ENCODE measurements around the gene SPON2.

Gene SPON2

DNA sequence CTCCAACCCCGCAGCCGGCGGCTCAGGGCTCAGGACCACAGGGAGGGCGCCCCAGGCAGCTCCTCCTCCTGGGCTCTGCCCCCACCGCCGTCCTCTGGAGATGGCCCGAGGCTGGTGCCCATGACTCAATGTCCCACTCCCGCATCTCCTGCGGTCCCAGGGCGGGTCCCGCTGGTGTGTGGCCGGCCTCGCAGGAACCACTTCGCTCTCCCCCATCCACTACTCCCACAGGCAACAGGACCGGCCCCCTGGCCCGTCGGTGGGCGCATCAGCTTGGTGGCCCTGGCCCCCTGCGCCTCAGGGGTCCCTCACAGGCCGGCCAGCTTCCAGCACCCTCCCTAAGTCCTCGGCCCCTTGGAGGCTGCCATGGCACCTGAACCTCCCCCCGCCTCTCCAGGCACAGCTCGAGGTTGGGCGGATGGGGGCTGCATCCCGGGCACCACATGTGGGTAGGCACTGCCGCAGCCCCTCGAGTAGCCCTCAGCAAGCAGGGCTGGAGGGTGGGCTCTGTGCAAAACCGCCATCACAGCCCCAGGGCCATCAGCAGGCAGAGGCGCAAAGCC lies 22.8 kb upstream of the SPON2 start:
- no peak for DNase-seq (ENCODE audit: low spot score)

DNA sequence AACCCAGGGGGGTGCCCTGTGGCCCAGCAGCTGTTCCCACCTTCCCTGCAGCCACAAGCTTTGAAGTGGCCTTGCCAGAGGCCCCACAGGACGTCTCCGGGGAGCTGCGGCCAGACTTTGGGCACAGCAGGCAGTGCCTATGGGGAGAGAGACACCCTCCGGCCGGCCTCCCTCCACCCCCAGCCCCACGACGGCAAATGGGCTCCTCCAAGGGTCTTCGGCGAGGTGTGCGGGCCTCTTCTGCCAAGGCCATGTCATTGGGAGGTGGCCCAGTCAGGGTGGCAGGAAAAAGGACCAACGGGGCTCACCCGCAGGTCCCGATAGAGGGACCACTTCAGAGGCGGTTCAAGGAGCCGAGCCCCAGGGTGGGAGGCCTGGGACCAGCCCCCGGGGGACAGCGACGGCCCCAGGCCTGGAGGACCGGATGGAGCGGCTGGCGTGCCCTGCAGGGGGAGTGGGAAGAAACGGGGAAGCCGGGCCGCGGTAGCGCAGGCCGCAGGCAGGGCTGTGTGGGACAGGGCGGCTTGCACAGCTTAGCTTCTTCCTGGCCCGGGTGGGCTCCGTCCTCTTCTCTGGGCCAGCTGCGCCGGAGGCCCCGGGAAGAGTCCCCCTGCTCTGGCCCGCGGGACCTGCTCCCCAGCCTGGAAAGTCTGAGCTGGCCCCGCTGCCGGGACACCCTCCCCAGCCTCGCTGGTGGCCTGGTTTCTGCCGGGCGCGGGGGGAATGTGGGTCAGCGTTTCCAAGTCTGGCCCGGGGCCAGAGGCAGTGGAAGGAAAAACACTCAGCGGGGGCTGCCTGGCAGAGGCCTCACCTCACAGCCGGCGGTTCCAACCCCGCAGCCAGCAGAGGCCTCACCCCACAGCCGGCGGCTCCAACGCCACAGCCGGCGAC lies 21.9 kb upstream of the SPON2 start:
- DNase-seq (ENCODE audit: low spot score) = no peak

DNA sequence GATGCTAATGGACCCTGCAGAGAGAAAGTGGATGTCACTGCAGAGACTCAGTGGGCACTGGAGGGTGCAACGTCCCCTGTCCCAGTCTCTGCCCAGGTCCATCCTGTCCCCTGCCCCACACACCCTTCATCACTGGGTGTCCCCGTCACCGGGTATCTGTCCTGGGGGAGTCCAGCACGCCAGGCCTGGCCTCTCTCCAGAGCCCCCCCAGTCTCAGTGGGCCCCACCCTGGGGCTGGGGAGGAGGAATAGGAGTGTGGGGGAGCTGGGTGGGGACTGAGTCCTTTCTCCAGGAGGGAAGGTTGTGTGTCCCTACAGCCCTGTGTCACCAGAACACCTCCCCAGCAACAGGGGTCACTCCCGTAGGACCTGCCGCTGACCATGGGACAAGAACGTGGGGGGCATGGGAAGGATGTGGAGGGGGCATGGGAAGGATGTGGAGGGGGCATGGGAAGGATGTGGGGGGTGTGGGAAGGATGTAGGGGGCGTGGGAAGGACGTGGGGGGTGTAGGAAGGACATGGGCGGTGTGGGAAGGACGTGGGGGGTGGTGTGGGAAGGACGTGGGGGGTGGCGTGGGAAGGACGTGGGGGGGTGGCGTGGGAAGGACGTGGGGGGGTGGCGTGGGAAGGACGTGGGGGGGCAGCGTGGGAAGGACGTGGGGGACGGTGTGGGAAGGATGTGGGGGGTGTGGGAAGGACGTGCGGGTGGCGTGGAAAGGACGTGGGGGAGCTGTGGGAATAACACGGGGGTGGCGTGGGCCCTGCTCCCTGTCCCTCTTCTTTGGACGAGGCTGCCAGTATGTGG lies 21.0 kb upstream of the SPON2 start:
- DNase-seq (ENCODE audit: low spot score) = no peak

DNA sequence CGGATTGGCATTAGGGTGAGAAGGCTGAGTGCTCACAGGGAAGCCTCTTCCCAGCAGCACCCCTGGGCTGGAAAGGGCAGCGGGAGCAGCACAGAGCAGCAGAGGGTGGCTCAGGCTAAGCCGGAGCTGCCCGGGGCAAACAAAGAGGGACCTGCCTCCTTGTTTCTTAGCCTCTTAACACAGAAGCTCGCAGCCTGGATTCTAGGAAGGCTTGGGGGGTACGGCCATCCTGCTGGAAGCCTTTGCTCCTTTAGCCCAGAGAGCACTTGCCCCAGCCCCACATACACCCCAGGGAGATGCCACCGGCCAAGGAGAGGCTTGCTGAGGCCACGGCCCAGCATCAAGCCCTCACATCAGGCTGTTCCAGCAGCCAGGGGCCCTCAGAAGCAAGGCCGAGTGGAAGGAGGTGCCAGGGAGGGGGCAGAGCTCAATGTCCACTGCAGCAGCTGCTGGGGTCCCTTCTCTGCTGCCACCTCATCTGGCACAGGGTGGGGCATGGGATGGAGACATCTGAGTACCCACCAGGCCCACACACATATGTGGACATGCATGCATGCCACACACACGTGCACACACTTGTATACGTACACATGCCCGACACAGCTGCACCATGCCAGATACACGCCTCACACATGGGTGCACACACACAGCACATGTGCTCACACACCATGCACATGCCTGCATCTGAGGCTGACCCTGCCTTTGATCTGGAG lies 20.3 kb upstream of the SPON2 start:
- no peak for DNase-seq (ENCODE audit: low spot score)

DNA sequence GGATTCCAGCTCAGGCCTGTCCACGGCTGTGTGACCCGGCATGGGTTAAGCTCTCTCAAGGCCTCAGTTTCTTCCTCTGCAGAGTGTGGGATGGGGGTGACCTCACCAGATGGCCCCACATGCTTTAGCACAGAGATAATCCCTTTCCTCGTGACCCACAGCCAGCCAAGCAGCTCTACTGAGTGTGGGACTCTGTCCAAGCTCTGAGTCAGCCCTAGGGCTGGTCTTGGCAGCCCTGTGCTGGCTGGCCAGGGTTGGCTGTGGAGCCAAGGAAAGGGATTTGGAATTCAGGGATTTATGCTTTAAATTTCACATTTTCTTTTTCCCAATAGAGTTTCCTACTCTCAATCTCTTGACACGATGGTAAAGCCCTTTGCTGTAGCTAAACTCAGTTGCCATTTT lies 19.7 kb upstream of the SPON2 start:
- no peak for DNase-seq (ENCODE audit: low spot score)

DNA sequence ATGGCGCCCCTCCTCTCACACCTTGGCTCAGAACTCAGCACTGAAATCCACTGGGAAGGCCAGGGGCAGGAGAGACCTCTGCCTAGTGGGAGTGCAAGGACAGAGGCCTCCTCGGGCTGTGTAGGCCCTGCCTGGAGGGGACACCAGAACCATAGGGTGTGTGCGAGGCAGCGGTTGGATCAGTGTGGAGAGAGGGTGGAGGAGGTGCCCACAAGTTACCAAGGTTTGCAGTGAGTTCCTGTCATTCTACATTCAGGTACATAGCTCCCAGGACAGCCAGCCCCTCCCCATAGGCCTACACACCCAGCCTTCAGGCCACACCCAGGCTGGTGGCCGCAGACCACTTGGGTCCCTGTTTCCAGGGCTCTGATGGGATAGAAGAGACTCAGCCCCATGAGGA lies 19.2 kb upstream of the SPON2 start:
- DNase-seq (ENCODE audit: low spot score) = no peak

DNA sequence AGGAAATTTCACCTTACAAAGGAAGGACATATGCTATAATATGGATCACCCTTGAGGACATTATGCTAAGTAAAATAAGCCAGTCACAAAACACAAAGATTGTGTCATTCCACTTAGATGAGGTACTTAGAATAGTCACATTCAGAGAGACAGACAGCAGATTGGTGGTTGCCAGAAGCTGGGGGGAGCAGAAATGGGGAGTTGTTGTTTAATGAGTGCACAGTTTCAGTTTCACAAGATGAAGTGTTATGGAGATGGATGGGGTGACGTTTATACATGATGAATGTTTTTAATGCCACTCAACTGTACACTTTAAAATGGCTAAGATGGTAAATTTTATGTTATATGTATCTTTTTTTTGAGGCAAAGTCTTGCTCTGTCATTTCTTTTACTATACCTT lies 14.8 kb upstream of the SPON2 start:
- DNase-seq (ENCODE audit: low spot score) = no peak

DNA sequence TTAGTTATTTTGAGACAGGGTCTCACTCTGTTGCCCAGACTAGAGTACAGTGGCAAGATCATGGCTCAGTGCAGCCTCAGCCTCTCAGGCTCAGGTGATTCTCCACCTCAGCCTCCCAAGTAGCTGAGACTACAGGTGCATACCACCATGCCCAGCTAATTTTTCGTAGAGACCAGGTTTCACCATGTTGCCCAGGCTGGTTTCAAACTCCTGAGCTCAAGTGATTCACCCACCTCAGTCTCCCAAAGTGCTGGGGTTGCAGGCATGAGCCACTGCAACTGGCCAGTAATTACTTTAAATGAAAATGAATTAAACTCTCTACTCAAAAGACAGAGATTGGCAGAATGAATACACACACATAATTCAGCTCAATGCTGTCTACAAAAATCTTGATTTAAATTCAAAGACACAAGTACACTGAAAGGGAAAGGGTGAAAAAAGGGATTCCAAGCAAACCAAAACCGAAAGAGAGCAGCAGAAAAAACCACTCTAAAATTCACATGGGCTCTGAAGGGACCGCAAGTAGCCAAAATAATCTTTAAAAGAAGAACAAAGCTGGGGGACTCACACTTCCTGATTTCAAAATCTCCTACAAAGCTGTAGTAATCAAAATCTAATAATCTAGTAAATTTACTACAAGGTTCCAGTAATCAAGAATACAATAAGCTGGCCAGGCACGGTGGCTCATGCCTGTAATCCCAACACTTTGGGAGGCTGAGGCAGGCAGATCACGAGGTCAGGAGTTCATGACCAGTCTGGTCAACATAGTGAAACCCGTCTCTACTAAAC lies 11.8 kb upstream of the SPON2 start:
- no peak for DNase-seq (ENCODE audit: low spot score)

DNA sequence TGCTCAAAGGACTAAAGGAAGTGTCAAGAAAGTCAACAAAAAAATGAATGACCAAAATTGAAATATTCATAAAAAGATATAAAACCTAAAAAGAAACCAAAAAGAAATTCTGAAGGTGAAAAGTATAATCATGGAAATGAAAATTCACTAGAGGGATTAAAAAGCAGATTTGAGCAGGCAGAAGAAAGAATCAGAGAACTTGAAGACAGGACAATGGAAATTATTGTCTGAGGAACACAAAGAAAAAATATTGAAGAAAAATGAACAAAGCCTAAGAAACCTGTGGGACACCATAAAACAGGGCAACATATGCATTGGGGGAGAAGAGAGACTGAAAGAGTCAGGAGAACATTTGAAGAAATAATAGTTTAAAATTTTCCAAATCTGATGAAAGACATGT lies 9.9 kb upstream of the SPON2 start:
- DNase-seq (ENCODE audit: low spot score) = no peak

DNA sequence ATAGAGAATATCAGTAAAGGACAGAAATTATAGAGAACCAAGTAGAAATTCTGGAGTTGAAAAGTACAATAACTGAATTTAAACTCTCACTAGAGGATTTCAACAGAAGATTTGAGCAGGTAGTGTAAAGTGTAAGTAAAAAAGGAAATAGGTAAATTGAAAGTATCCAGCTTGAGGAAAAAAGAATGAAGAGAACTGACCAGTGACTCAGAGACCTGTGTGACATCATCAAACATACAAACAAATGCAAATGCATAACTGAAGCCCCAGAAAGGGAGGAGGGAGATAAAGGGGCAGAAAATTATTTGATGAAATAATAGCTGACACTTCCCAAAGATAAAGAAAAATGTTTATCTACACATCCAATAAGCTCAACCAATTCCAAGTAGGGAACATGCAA lies 8.3 kb upstream of the SPON2 start:
- DNase-seq (ENCODE audit: low spot score) = no peak

DNA sequence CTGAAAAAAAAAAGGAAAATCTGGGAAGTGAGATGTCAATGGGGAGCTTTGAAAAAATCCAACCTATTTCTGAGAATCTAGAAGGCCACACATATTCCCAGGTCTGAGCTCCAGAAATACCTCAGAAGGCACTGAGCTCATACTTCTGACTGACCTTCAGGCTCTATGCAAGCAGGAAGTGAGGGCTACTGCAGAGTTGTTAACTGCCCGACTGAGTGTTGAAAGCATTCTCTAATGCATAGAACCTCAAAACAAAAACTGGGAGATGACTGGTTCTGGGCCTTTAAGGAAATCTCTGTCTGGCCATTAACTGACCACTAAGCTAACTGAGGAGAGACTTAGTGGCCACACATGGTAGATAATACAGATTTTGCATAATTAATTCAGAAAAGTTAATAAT lies 7.6 kb upstream of the SPON2 start:
- DNase-seq (ENCODE audit: low spot score) = no peak

DNA sequence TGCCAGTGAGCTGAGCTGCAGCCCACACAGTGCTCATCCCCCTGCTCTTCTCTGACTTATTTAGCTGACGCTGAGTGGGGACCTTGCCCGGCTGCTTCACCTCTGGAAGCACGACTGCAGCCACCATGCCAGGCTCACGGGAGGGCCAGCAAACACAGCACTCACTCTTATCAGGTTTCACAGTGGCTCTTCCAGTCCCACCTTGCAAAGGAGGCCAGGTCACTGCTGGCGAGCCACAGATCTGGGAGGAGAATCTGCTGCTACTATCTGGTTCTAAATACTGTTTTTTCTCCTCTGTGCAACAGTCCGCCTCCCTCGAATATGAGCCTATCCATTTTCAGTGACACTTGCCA lies 6.7 kb upstream of the SPON2 start:
- no peak for DNase-seq (ENCODE audit: low spot score)

DNA sequence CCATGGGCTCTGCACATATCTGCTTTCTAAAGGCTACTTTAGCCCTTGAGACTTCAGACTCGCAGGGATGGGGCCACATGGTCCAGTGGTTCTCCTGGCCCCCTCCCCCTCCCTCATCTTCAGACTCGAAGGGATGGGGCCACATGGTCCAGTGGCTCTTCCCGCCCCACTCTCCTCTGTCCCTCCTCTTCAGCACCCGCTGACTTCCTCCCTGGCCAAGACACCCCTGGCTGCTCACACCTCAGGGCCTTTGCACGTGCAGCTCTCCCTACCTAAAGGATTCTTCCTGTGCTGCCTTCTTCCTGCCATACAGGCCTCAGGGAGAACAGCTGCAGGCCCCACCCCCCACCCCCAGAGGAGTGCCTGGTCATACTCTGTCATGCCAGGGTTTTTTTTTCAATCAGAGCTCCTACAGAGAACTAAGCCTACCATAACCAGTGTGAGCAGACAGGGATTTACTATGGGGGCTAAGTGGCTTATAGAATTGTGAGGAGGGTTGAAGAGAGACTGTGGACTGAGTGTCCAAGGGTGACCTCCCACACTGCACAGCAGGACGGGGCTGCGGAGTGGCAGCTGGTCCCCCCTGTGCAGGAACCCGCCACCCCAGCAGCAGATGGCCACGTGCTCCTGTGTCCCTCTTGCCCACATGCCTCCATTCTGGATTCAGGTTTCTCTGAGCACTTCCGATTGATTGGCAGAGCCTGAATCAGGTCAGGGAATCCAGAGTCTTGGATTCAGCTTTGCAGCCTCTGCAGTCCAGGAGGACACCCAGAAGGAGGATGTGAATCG lies 6.1 kb upstream of the SPON2 start:
- DNase-seq (ENCODE audit: low spot score) = no peak

DNA sequence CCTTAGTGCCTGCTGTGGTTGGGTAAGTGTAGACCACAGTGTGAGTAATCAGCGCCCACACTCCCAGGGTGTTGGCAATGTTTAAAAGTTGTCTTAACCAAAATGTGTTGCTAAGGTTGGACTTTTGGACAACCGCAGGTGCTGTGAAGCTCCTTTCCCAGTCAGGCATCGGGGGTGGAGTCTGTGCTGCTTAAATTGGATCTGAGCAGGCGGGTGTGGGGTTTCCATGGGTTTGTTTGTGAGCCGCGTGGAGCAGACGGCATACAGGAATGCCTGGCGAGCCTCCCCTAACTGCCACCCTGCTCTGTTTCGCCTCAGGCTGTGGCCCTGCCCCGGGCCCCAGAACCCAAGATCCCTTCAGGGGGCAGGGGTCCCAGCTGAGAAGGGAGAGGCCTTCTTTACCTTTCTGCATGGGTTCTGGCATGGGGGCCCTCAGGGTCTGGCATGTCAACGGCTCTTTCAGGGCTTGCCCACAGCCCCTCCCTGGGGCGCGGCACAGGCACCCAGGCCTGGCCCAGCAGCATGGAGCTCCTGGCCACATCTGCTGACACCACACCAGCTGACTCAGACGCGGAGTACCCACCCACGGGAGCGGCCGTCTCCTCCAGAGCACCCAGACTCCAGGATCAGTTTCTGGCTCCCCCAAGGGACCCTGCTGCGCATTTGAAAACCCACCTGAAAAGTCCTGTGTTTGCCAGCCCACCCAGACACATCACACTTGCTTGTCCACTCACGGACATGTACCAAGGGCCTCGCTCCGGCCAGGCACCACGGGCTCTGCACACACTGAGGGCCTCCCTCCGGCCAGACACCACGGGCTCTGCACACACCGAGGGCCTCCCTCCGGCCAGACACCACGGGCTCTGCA lies 5.1 kb upstream of the SPON2 start:
- DNase-seq (ENCODE audit: low spot score) = no peak

DNA sequence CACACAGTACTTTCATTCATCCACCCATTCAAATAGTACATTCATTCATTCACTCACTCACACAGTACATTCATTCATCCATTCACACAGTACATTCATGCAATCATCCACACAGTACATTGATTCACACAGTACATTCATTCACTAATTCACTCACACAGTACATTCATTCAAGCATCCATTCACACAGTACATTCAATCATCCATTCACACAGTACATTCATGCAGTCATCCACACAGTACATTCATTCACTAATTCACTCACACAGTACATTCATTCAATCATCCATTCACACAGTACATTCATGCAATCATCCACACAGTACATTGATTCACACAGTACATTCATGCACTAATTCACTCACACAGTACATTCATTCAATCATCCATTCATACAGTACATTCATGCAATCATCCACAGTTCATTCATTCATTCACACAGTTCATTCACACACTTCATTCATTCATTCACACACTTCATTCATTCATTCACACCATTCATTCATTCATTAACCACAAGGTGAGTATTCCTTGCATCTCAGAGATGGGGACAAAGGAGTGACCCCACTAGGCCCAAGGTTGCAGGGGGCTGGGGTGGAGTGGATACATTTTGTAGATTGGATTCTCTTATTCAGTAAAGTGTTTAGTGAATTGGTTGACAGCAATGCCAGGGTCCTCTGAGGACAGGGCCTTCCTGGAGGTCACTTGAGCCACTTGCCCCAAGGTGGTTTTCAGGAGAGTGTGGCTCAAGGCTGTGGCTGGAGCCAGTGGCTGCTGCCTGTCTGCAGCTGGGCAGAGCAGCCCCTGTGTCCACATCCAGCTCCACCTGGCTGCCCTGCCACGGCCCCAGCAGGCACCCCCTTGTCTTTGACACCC lies 4.3 kb upstream of the SPON2 start:
- DNase-seq (ENCODE audit: low spot score) = no peak

DNA sequence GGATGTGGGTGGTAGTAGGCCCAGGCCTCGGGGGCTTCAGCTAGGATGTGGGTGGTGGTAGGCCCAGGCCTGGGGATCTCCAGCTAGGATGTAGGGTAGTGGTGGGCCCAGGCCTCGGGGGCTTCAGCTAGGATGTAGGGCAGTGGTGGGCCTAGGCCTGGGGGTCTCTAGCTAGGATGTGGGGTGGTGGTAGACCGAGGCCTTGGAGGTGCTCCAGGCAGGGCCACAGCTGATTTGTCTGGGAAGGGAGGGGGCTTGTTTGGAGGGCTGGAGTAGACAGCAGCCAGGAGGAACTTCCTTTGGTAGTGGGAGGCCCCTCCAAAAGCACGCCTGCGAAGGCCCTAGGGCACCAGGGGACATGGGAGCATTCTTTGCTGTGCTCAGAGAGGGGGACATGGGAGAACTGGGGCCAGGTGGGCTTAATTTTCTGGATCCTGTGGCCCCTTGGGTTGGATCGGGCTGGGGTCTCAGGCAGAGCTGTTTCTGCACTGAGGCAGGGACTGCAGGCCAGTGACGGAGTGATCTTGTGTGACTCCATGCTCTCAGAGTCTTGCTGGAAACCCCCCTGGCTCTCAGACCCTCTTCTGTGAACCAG lies 3.3 kb upstream of the SPON2 start:
- DNase-seq (ENCODE audit: low spot score) = no peak

DNA sequence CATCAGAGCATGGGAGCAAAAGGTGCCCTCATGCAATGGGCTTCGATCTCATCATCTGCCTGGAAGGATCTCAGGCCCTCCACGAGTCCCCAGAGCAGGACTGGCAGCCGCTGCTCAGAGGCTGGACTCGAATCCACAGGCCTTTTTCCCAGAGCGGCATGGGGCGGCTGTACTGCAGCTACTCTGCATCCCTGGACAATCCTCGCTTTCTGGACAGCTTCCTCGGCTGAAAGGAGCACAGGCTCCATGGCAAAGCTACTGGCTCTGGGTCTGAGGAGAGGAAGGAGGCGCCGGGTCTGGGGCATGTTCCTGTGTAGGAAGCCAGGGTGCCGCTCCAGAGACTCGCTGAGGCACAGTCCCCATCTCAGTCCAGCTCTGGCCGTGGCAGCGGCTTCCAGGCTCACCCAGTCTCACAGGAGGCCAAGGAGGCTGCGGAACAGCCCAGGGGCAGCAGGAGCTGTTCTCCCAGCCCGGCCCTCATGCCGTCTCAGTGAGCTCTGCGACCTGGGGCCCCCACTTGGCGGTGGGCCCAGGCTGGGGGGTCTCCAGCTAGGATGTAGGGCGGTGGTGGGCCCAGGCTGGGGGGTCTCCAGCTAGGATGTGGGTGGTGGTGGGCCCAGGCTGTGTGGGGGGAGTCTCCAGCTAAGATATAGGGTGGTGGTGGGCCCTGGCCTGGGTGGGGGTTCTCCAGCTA lies 2.7 kb upstream of the SPON2 start:
- DNase-seq (ENCODE audit: low spot score) = no peak

Measured in HuH-7 (cell line).